HG02798 (cell line): Measurements from ENCODE around the gene KCTD21.
A peak's percentile ranks its signal among the peaks of the same experiment; 100 is the strongest.

Source experiments
- ATAC-seq: cut with Tn5 transposase; IDR thresholded peaks from one replicate; pipeline ENCODE4 v1.9.1; 2021; ENCODE audit warnings: mild to moderate bottlenecking; ENCODE audit not compliant: unreplicated experiment, poor library complexity

Gene KCTD21

DNA sequence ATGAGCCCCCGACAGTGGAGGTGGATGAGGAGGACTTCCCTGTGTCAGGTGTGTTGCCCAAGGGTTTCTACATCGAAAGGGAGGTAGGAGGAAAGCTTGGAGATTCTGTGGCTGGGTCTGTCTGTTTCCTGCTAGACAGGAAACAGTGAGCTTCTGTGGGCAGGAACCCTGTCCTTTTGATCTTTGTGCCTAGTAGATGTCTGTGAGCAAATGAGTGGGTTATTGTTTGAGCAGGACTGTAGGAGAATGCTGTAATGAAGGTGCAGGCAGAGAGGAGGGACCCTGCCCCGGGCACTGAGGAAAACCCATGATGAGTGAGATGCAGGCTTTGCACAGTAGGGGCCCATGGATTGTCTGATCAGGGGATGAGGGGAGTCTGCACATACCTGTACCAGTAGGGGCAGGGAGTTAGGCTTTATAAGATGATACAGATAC is 14.3 kb upstream of the KCTD21 start:
- no peak for ATAC-seq

DNA sequence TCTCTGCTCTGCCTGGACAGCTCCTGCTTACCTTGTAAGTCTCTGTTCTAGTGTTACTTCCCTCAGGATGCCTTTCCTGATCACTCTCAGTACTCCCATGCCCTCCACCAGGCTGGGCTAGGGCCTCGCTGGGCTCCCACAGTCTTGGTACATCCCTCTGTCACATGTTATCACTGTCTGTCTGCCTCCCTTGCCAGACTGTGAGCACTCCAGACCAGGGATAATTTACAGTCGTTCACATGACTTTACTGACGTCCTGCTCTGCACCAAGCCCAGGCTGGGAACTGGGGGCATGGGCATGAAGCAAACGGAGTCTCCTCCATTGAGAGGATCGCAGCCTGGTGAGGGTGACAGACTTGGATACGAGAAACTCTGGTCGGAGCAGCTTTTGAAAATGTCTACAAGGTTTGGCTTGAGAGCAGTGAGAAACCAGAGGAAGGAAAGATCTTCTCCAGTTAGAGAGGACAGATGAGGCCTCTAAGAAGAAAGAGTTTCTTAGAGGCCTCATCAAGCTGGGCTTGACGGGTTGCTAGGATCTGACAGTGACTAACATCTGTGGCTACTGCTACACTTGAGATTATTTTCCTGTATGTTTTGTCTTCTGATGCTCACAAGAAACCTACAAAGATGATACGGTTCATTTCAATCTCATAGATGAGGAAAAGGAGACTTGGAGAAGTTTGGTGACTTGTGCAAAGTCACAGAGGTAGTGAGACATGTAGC is 12.8 kb upstream of the KCTD21 start:
- no peak for ATAC-seq

DNA sequence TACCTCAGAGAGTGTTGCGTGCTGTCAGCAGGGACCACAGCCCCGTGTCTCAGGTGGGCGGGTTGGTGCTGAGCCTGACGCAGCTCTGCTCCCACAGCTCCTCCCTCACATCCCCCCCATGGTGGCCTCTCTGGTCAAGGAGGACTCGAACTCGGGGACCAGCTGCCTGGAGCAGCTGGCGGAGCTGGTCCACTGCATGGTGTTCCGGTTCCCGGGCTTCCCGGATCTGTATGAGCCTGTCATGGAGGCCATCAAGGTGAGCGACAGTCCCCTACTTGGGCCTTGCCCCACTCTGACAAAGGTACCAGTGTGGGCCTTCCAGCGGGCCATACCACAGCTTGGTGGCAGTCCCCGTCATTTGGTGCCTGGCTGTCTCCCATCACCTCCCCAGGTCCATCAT is 12.1 kb upstream of the KCTD21 start:
- ATAC-seq: no peak

DNA sequence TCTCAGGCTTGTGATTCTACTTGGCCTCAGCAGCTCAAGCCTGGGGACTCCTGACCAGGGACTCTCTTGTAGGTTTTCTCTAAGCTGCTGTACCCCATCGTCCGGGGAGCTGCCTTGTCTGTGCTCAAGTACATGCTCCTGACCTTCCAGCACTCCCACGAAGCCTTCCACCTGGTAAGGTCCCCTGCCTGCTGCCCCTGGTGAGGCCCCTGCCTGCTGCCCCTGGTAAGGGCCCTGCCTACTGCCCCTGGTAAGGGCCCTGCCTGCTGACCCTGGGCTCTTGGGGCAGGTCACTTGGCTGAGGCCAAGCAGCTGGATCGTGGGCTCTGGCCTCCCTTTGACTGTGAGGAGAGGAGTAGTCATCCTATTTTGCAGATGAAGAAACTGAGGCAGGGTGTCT is 11.6 kb upstream of the KCTD21 start:
- ATAC-seq: no peak

DNA sequence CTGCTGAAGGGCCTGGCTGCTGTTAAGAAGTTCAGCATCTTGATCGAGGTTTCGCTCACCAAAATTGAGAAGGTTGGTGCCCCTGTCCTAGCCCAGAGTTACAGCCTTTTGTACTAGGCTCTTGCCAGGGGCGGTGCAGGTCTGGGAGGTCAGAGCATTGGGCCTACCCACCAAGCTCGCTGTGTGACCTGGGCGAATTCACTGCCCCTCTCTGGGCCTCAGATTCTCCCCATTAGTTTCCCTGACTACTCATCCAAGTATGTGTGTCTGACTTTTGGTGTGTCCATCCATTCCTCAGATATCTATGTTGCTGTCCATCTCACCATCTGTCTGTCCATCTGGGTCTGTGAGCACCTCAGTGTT is 11.2 kb upstream of the KCTD21 start:
- no peak for ATAC-seq

DNA sequence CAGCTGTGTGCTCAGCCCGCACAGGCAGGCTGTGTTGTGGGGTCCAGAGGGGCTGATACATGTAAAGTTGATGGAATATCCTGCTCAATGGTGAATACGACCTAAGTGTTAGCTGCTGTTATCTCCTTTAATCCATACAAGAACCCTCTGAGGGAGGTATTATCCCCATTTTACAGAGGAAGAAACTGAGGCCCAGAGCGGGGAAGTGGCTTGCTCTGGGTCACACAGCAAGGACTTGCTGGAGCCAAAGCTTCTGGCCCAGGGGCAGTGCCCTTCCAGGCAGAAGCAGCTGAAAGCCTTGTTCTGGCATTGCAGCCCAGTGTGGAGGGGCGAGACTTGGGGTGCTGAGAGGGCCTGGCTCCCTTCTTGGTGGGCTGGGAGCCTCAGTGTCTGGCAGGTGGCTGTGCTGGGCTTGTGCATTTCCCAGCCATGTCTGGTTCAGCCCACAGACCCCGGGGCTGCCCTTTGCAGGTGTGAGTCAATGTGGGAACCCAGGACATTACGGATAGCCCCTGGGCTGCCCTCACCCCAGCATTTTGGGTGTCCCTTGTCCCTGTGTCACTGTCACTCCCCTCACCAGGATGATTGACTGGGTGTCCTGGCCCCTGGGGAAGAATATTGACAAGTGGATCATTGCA is 10.7 kb upstream of the KCTD21 start:
- ATAC-seq: no peak

DNA sequence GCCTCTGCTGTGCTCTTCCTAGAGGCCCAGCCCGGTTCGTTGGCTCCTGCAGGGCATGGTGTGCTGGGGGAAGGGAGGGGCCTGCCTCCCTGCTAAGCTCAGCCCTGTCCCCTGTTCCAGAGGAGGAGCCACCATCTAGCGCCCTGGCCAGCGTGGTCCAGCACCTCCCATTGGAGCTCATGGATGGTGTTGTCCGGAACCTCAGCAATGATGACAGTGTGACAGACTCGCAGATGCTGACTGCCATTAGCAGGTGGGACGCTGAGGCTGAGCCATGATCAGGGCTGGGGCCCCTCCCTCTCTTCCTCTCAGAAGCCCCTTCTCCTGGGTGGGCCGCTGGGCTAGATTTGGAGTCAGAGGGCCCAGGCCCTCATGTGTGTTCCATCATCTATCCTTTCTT is 9.4 kb upstream of the KCTD21 start:
- ATAC-seq: no peak

DNA sequence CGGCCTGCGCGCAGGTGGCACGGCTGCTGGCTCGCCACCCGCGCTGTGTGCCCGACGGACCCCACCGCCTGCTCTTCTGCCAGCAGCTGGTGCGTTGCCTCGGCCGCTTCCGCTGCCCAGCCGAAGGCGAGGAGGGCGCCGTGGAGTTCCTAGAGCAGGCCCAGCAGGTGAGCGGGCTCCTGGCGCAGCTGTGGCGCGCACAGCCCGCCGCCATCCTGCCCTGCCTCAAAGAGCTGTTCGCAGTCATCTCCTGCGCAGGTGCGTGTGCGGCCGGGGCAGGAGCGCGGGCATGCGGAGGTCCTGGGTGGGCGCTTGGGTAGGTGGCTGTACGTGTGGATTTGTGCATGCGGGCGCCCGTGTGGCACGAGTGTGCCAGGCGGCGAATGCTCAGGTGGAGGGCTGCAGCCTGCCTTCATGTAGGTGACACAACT is 8.2 kb upstream of the KCTD21 start:
- no peak for ATAC-seq

DNA sequence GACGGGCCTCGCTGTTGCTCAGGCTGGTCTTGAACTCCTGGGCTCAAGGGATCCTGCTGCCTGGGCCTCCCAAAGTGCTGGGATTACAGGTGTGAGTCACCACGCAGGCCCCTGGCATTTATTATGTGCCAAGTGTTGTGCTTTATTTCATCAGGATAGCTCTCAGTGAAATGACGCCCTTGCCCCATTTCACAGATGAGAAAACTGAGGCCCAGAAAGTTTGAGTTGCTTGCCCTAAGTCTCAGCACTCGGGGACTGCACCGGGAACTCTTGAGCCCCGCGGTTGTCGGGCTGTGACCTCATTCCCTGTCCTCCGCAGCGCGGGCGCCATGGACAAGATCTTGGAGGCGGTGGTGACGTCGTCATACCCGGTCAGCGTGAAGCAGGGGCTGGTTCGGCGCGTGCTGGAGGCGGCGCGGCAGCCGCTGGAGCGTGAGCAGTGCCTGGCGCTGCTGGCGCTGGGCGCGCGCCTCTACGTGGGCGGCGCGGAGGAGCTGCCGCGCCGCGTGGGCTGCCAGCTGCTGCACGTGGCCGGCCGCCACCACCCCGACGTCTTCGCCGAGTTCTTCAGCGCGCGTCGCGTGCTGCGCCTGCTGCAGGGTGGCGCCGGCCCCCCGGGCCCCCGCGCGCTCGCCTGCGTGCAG is 7.6 kb upstream of the KCTD21 start:
- no peak for ATAC-seq

DNA sequence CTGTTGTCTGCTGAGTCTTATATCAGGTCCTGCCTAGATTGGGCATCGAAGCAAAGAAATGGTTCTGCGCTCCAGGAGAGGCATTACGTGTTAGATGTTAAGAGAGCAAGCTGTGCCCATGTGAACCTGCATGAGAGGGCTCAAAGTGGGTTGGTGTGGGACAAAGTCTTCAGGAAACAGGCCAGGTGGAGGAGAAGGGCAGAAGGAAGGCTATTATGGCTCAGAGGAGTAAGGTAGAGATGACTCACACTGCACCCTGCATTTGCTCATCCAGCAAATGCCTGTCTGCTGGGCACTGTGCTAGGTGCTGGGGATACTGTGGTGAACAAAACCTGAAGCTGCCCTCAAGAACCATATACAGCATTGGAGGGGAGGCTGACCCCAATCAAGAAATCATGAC is 6.1 kb upstream of the KCTD21 start:
- ATAC-seq: no peak

DNA sequence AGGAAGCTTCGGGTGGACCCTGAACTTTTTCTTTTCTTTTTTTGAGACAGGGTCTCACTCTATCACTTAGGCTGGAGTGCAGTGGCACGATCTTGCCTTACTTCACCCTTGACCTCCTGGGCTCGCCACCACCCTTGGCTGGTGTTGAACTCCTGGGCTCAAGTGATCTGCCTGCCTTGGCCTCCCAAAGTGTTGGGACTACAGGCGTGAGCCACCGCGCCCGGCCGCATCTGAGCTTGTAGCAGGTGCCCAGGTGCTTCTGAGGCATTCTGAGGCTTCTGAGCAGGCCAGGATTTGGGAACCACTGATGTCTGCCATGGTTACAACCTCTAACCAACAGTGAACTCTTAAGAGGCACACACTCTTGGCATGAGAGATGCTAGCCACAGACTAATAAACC is 5.4 kb upstream of the KCTD21 start:
- ATAC-seq: no peak

DNA sequence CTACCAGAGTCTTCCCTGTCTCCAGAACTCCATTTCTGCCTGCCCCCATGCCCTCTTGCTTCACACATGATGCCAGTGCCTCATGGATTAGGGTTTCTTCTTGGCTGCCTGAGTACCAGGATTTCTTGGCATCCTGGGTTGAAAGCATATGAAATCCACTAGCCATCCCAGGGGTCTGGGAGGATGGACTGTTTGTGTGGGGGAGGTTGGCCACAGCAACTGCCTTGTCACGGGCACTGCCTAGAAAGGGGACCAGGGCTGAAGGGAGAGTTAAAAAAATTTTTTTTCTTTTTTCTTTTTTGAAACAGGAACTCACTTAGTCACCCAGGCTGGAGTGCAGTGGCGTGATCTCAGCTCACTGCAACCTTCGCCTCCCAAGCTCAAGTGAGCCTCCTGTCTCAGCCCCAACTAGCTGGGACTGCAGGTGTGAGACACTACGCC is 4.5 kb upstream of the KCTD21 start:
- no peak for ATAC-seq

DNA sequence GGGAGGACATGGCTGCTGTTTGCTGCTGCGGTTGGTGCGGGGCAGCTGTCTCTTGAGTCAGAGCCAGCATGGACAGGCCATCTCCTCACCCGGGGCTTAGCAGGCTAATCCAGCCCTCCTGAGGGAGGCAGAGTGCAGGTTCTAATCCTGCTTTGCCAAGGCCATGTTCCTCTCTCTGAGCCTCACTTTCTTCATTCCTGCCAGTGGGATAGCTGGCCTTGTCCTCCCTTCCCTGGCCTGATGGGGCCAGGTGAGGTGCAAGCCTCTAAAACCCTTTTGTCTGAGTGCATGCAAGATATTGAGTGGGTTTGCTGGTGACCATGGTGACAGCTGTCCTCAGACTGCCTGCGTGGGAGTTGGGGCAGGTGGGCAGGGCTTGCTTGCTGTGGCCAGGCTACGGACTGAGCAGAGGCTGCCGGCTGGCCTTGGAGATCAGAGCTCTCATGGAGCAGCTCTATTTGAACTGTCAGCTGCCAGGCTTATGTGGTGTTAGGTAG is 3.8 kb upstream of the KCTD21 start:
- no peak for ATAC-seq

DNA sequence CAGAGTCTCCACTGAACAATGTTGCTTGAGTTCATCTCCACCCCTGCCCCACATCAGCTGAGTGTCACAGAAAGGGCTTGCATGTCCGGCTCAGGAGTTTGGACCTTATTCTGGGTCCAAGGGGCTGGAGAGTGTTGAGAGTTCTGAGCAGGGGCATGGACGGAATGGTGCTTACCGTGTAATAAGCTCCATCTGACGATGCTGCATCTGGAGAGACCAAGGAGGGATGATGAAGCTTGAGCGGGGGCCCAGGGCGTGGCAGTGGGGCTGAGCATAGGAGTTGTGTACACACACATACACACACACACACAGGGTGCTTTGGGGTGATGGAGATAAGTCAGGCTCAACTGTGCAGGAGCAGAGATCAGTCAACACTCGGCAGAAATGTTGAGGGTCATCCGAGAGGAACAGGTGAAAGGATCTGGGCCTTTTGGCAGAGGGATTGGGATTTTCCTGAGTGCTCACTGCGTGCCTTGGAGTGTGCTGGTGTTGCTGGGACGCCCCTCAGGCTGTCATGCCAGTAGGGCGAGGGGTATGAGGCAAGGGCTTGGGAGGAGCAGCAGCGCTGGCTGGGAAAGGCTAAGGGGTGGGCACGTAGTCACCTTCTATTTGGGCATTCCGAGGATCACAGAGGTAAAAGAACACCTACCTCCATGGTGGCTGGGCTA is 2.6 kb upstream of the KCTD21 start:
- ATAC-seq: no peak

DNA sequence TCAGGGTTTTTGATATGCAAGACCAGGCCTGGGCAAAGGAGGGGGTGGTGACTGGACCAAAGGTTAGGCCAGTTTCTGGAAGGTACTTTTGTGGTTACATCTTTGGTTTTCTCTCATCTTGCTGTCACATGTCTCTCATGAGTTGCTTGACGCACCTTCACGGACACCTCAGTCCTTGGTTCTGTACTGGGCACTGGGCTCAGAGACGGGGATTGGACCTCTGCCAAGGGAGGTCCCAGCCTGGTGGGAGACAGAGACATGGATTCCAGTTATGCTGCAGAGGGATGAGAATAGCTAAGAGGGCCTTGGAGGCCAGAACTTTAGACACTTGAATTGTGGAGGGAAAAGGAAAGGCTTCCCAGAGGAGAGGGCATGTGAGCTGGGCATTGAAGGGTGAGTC is 1.9 kb upstream of the KCTD21 start:
- no peak for ATAC-seq

DNA sequence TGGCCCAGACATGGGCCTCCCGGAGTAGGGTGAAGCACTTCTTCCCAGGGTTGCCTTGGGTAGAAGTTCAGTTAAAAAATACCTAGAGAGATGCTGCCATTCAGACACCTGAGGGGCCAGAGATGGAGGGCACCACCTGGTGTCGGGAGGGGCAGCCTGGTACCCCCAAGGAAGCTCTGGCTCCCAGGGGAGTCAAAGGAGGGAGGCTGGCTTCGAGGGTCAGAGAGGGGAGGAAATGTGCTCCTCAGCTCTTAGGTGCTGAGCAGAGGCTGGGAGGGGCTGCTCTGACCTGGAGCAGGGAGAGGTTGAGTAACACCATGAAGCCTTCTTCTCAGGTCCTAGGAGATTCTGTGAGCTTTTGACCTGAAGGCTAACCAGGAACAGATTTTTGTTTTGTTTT is 1.4 kb upstream of the KCTD21 start:
- ATAC-seq: no peak

DNA sequence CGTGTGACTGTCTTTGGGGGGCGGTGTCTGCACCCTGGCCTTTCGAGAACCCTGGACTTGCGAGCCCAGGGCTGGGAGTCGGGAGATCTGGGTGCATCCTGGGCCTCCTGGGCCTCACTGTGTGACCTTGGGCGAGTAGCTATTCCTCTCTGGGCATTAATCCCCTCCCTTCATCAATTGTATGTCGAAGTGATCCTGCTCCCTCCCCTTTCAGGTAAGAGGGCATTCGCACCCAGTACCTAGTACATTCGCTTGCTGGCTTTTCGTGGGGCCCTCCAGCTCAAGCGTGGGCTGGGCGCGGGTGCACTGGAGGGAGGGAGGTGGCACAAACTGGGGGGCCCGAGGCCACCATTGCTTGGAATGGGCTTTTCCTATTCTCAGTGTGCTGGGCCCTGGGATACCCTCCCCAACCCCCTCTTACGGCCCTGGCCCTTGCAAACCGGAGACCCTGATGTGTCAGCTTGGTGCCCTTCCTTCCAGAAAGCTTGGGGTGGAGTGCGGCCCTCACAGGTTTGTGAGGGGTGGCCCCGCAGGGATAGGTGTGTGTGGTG is 823 bp upstream of the KCTD21 start:
- ATAC-seq: no peak

DNA sequence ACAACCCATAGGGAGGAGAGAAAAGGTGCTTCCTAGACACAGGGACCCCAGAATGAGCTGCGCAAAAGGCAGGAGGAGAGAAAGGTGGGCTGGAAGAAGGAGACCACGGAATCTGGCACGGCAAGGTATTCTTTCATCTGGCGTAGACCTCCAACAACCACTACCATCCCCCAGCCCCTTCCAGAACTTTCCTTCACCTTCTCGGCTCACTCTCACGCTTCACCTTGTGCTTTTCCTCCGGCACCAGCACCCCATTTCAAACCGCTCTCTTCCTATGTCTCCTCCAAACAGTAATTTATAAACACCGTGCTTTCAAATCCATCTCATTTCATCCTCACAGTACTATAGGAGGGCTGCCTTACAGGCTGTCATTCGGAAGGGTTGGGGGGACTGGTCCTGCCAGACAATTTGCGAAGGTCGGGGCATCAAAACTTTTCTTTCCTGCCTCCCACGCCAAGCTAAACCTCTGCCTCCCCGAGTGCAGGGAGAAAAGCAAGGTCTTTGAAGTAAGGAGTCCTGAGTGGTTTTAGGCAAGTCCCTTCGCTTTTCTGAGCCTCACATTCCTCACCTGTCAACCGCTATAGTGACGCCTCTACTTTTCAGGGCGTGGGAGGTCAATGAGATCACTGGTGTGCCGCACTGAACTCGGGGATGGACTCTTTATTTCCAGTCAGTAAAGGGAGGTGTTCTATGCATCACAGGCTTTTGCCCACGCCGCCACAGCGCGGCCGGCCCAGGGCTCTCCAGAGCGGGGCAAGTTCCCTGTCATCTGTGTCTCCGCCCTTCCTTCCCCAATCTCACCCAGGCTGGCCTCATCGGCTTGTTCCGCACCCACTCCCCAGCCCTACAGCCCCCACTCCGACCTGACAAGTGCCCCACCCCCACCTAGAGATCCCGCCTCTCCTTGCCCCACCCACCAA is 800 bp downstream of the KCTD21 start:
- ATAC-seq: peak; percentile 17

DNA sequence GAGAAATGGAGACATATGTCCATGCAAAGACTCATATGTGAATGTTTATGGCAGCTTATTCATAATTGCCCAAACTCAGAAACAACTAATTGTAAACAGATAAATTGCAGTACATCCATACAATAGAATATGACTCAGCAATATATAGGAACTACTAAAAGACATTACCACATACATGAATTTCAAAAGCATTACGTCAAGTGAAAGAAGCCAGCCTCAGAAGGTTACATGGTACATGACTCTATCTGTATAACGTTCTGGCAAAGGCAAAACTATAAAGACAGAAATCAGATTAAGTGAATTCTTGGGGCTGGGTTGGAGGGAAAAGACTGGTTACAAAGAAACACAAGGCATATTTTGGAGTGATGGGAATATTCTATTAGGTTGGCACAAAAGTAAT is 7.2 kb downstream of the KCTD21 start:
- ATAC-seq: no peak

DNA sequence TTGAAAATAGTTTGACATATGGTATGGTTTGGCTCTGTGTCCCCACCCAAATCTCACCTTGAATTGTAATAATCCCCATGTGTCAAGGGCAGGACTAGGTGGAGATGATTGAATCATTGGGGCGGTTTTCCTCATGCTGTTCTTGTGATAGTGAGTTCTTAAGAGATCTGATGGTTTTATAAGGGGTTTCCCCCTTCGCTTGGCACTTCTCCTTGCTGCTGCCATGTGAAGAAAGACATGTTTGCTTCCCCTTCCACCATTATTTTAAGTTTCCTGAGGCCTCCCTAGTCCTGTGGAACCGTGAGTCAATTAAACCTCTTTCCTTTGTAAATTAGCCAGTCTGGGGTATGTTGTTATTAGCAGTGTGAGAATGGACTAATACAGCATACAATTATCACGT is 7.7 kb downstream of the KCTD21 start:
- ATAC-seq: no peak
